HCT116 (cell line): ENCODE measurements around the gene TBCD. TPM values are rescaled to one million over a fixed set of nuclear protein-coding genes. Genes with fewer than 3 reads are reported as not detected.

Experiments used
- ATAC-seq: fragments of 200-7000 bp; cut with Tn5 transposase; 2 replicates; pipeline ENCODE4 v1.9.1; 2020; ENCODE audit warnings: mild to moderate bottlenecking, moderate library complexity
- BruUV-seq: library from RNA; stranded (reverse); fragments of 400-500 nt; replicated peaks from 2 replicates; lab custom pipeline; 2021; lab: Mats Ljungman, UMichigan
- CTCF ChIA-PET: fragments of 300-600 bp; sonication (Branson Sonifier 250); formaldehyde crosslinking; loops from one replicate; lab custom pipeline; 2021; ENCODE audit warnings: antibody characterized with exemption; lab: Charles Lee
- POLR2A ChIA-PET: fragments of 300-600, 350-600 bp; sonication (Branson Sonifier 250); formaldehyde crosslinking; loops from one replicate; lab custom pipeline; 2021; ENCODE audit warnings: antibody characterized with exemption; lab: Charles Lee
- RAD21 ChIA-PET, 2 experiments: fragments of 300-600 bp; sonication (Branson Sonifier 250); formaldehyde crosslinking; loops; one replicate each; lab custom pipeline; 2023; ENCODE audit warnings: low total read pairs in 2 of 2; ENCODE audit not compliant: uncharacterized antibody in 2 of 2, unreplicated experiment in 2 of 2, low non-redundant PET in 1 of 2; lab: Charles Lee
- DNase-seq: peaks from one replicate; pipeline ENCODE4 v3.0.0-alpha.2; 2010; ENCODE audit warnings: low read depth, low spot score
- H2AFZ ChIP-seq: fragments of 200-600 bp; shearing (Covaris generic), sonication (generic); 2 replicates; pipeline ENCODE4 v1.6.1; 2017; ENCODE audit warnings: low read depth, mixed run types, mixed read lengths, antibody characterized with exemption, low read length; ENCODE audit not compliant: poor library complexity, severe bottlenecking
- H3K27ac ChIP-seq: 2 replicates; pipeline ENCODE4 v1.5.1; 2012; ENCODE audit warnings: low read depth, low read length
- H3K27me3 ChIP-seq: fragments of 200-600 bp; sonication (generic); 2 replicates; pipeline ENCODE4 v1.6.1; 2016; ENCODE audit warnings: mixed run types, low read length, mixed read lengths; ENCODE audit not compliant: insufficient read depth
- H3K36me3 ChIP-seq, 2 experiments: fragments of 200-500 bp in 1 of 2; fragments of 200-600 bp in 1 of 2; sonication (Bioruptor generic) in 1 of 2; sonication (generic) in 1 of 2; 2 replicates each; pipeline versions ENCODE4 v1.5.1 to v1.6.1; 2014 to 2016; ENCODE audit warnings: low read length in 2 of 2, inconsistent platforms in 1 of 2, mixed read lengths in 1 of 2, mixed run types in 1 of 2; ENCODE audit not compliant: insufficient read depth in 2 of 2, control insufficient read depth in 1 of 2
- H3K4me1 ChIP-seq, 2 experiments: fragments of 200-600 bp in 1 of 2; sonication (generic) in 1 of 2; 2 replicates each; pipeline versions ENCODE4 v1.5.1 to v1.6.1; 2012 to 2017; ENCODE audit warnings: low read length in 2 of 2, inconsistent platforms in 1 of 2, mild to moderate bottlenecking in 1 of 2, mixed read lengths in 1 of 2, mixed run types in 1 of 2, moderate library complexity in 1 of 2; ENCODE audit not compliant: insufficient read depth in 2 of 2, control insufficient read depth in 1 of 2
- H3K4me2 ChIP-seq: fragments of 200-600 bp; sonication (generic); 2 replicates; pipeline ENCODE4 v1.6.1; 2017; ENCODE audit warnings: mixed run types, low read length, mixed read lengths
- H3K4me3 ChIP-seq, 2 experiments: fragments of 200-600 bp in 1 of 2; sonication (generic) in 1 of 2; replicated peaks in 1 of 2; 2 replicates each; pipeline ENCODE4 v1.5.1; 2011 to 2016; ENCODE audit warnings: low read length in 2 of 2, control low read depth in 1 of 2, low read depth in 1 of 2, mild to moderate bottlenecking in 1 of 2, mixed read lengths in 1 of 2, mixed run types in 1 of 2
- H3K79me2 ChIP-seq: fragments of 200-600 bp; sonication (generic); 2 replicates; pipeline ENCODE4 v1.6.1; 2017; ENCODE audit warnings: mild to moderate bottlenecking, mixed run types, low read length, moderate library complexity, mixed read lengths; ENCODE audit not compliant: insufficient read depth
- H3K9ac ChIP-seq: fragments of 200-600 bp; sonication (generic); 2 replicates; pipeline ENCODE4 v1.6.1; 2016; ENCODE audit warnings: low read length, mixed read lengths
- H3K9me2 ChIP-seq: fragments of 200-600 bp; sonication (generic), shearing (Covaris generic); 2 replicates; pipeline ENCODE4 v1.6.1; 2017; ENCODE audit warnings: mixed run types, mild to moderate bottlenecking, moderate library complexity; ENCODE audit not compliant: insufficient read depth
- H3K9me3 ChIP-seq, 2 experiments: fragments of 200-500 bp in 1 of 2; fragments of 200-600 bp in 1 of 2; sonication (Bioruptor generic) in 1 of 2; sonication (generic) in 1 of 2; 2 replicates each; pipeline ENCODE4 v1.6.1; 2014 to 2017; ENCODE audit warnings: low read length in 2 of 2, mixed read lengths in 2 of 2, inconsistent platforms in 1 of 2, low read depth in 1 of 2, mild to moderate bottlenecking in 1 of 2, mixed run types in 1 of 2, moderate library complexity in 1 of 2; ENCODE audit not compliant: control insufficient read depth in 1 of 2, insufficient read depth in 1 of 2
- H4K20me1 ChIP-seq: fragments of 200-600 bp; sonication (generic), shearing (Covaris generic); 2 replicates; pipeline ENCODE4 v1.6.1; 2017; ENCODE audit warnings: mixed run types, mild to moderate bottlenecking, moderate library complexity; ENCODE audit not compliant: insufficient read depth
- ATF3 ChIP-seq: IDR thresholded peaks from 2 replicates; pipeline ENCODE4 v1.6.1; 2012
- CBX3 ChIP-seq: IDR thresholded peaks from 2 replicates; pipeline ENCODE4 v1.6.1; 2012; ENCODE audit warnings: low read depth
- CTCF ChIP-seq, 3 experiments: fragments of 200-600 bp in 1 of 3; sonication (generic) in 1 of 3; IDR thresholded peaks in 2 of 3; conservative IDR thresholded peaks in 1 of 3; 2 replicates each; pipeline ENCODE4 v1.5.1; 2012 to 2017; ENCODE audit warnings: low read depth in 2 of 3, low read length in 2 of 3, antibody characterized with exemption in 1 of 3, borderline replicate concordance in 1 of 3, control low read depth in 1 of 3, mild to moderate bottlenecking in 1 of 3, mixed read lengths in 1 of 3, mixed run types in 1 of 3, moderate library complexity in 1 of 3; ENCODE audit not compliant: insufficient read depth in 1 of 3
- EZH2phosphoT487 ChIP-seq: fragments of 200-600 bp; IDR thresholded peaks from 2 replicates; pipeline ENCODE4 v1.6.1; 2018; ENCODE audit warnings: antibody characterized with exemption, borderline replicate concordance
- FOSL1 ChIP-seq: IDR thresholded peaks from 2 replicates; pipeline ENCODE4 v1.6.1; 2012; ENCODE audit warnings: low read depth
- RAD21 ChIP-seq: IDR thresholded peaks from 2 replicates; pipeline ENCODE4 v1.6.1; 2012; ENCODE audit warnings: low read depth, mild to moderate bottlenecking
- SP1 ChIP-seq: IDR thresholded peaks from 2 replicates; pipeline ENCODE4 v1.6.1; 2012; ENCODE audit warnings: low read depth
- TCF7L2 ChIP-seq: IDR thresholded peaks from 2 replicates; pipeline ENCODE4 v1.7.0; 2011; ENCODE audit warnings: borderline replicate concordance, inconsistent platforms; ENCODE audit not compliant: insufficient read depth, insufficient read length; ENCODE audit errors: extremely low read depth
- ZBTB33 ChIP-seq: IDR thresholded peaks from 2 replicates; pipeline ENCODE4 v1.6.1; 2011; ENCODE audit warnings: mild to moderate bottlenecking, low read length, moderate library complexity; ENCODE audit not compliant: insufficient replicate concordance; ENCODE audit errors: extremely low read depth
- ZFX ChIP-seq: fragments of 450-650 bp; IDR thresholded peaks from 2 replicates; pipeline ENCODE4 v1.6.1; 2017
- intact Hi-C: fragments of 100-400 bp; cut with micrococcal nuclease; formaldehyde crosslinking; loops from 2 replicates; pipeline ENCODE4 v1.10.0; 2022
- total RNA-seq: library from RNA; stranded (reverse); gene quantifications from one replicate; pipeline ENCODE4 v1.2.1, GENCODE V29; 2021; ENCODE audit not compliant: unreplicated experiment

Gene TBCD
- total RNA-seq, 1 experiment from 2014 or later, result 152 TPM

GRCh38 chr17:82868715-82869131 lies 116.9 kb downstream of the TBCD start:
- H3K36me3 ChIP-seq, result peaks cover 0 to 15% of the 10 kb centered on the region in 2 experiments; a peak in 1 of 4 replicates
- H3K27me3 ChIP-seq, result no peaks in the 10 kb centered on the region
- TF ChIP-seq EZH2phosphoT487 (no peak), FOSL1 (no peak), RAD21 (no peak), ZBTB33 (no peak), SP1 (no peak), CTCF (IDR thresholded peaks at IDR 0.05 in 2 of 3, conservative IDR thresholded peaks at IDR 0.05 in 1 of 3; ENCODE audit: borderline replicate concordance in 1 of 3, insufficient read depth in 1 of 3, low read depth in 2 of 3, low read length in 2 of 3) (no peak), ATF3 (no peak), ZFX (no peak), TCF7L2 (no peak), CBX3 (no peak)
- peaks cover 22% of the 10 kb centered on the region for H3K79me2 ChIP-seq
- BruUV-seq, result no TSS peak
- intact Hi-C loops, result no loop called here
- DNase-seq (no peak), ATAC-seq (no peak)
- ChIA-PET POLR2A (no interaction called here), CTCF (no interaction called here), RAD21 (no interaction called here)
- peaks cover 18 to 30% of the 10 kb centered on the region in 2 experiments for H3K4me1 ChIP-seq
- peaks cover 4% of the 10 kb centered on the region; the same call in 1 of the 2 replicates for H4K20me1 ChIP-seq
- no peak overlapping the region for H3K27ac ChIP-seq
- H3K9me3 ChIP-seq, result no peaks in the 10 kb centered on the region
- no peaks in the 10 kb centered on the region for H3K9me2 ChIP-seq
- no peak overlapping the region for H2AFZ ChIP-seq
- no peak overlapping the region for H3K4me3 ChIP-seq
- H3K4me2 ChIP-seq, result no peak overlapping the region
- no peak overlapping the region for H3K9ac ChIP-seq
